Neutrophil (primary cell): Measurements from ENCODE around the gene TLE3.

Source experiments
- H3K27ac ChIP-seq: fragments of 200-600 bp; sonication (generic); 2 replicates; pipeline ENCODE4 v1.5.1; 2016; ENCODE audit warnings: mild to moderate bottlenecking, moderate library complexity
- H3K27me3 ChIP-seq: fragments of 200-600 bp; sonication (generic); 2 replicates; pipeline ENCODE4 v1.6.0; 2016; ENCODE audit warnings: mild to moderate bottlenecking
- H3K36me3 ChIP-seq: fragments of 200-600 bp; sonication (generic); 2 replicates; pipeline ENCODE4 v1.5.1; 2017
- H3K4me1 ChIP-seq, 2 experiments: fragments of 200-600 bp in 1 of 2; sonication (generic) in 1 of 2; 1 replicate in 1 of 2; 2 replicates in 1 of 2; pipeline versions ENCODE4 v1.5.1 to v1.6.1; 2013 to 2016; ENCODE audit warnings: low read depth in 1 of 2, low read length in 1 of 2, mild to moderate bottlenecking in 1 of 2, moderate library complexity in 1 of 2; ENCODE audit not compliant: control insufficient read depth in 1 of 2, insufficient read depth in 1 of 2
- H3K4me3 ChIP-seq, 2 experiments: fragments of 200-600 bp in 1 of 2; sonication (generic) in 1 of 2; 1 replicate in 1 of 2; 2 replicates in 1 of 2; pipeline ENCODE4 v1.5.1; 2013 to 2016; ENCODE audit warnings: low read depth in 1 of 2, low read length in 1 of 2, mild to moderate bottlenecking in 1 of 2, moderate library complexity in 1 of 2
- H3K9me3 ChIP-seq: fragments of 200-600 bp; sonication (generic); 2 replicates; pipeline ENCODE4 v1.5.1; 2016
- CTCF ChIP-seq: fragments of 200-600 bp; sonication (generic); IDR thresholded peaks from 2 replicates; pipeline ENCODE4 v1.5.1; 2016; ENCODE audit warnings: antibody characterized with exemption

Gene TLE3

GRCh38 chr15:70121624-70122302, 24.0 kb upstream of the TLE3 start:
- Histone ChIP-seq H3K4me1 (peaks cover 22 to 29% of the 10 kb centered on the region in 2 experiments), H3K27me3 (no peaks in the 10 kb centered on the region), H3K27ac (no peak overlapping the region), H3K4me3 (no peak overlapping the region), H3K36me3 (no peaks in the 10 kb centered on the region), H3K9me3 (no peaks in the 10 kb centered on the region)
- no peak for TF ChIP-seq CTCF

- no peak overlapping the region for H3K27ac ChIP-seq
- no peaks in the 10 kb centered on the region for H3K27me3 ChIP-seq
- no peaks in the 10 kb centered on the region for H3K9me3 ChIP-seq
- no peak for TF ChIP-seq CTCF
- no peaks in the 10 kb centered on the region for H3K36me3 ChIP-seq
- peaks cover 16 to 22% of the 10 kb centered on the region in 2 experiments for H3K4me1 ChIP-seq
- H3K4me3 ChIP-seq = no peak overlapping the region
Measured at GRCh38 chr15:70120958-70121623, 23.4 kb upstream of the TLE3 start.

GRCh38 chr15:70119911-70120508, 22.3 kb upstream of the TLE3 start:
- no peak for TF ChIP-seq CTCF
- H3K4me3 ChIP-seq = no peak overlapping the region
- H3K27me3 ChIP-seq = no peaks in the 10 kb centered on the region
- H3K27ac ChIP-seq = no peak overlapping the region
- H3K4me1 ChIP-seq = peaks cover 16 to 24% of the 10 kb centered on the region in 2 experiments
- no peaks in the 10 kb centered on the region for H3K9me3 ChIP-seq
- H3K36me3 ChIP-seq = no peaks in the 10 kb centered on the region

GRCh38 chr15:70118599-70118998, 20.9 kb upstream of the TLE3 start:
- Histone ChIP-seq H3K4me3 (no peak overlapping the region), H3K27me3 (no peaks in the 10 kb centered on the region), H3K4me1 (peaks cover 30 to 38% of the 10 kb centered on the region in 2 experiments), H3K27ac (no peak overlapping the region), H3K9me3 (no peaks in the 10 kb centered on the region), H3K36me3 (no peaks in the 10 kb centered on the region)
- TF ChIP-seq CTCF = no peak

GRCh38 chr15:70116317-70116716, 18.6 kb upstream of the TLE3 start:
- no peak for TF ChIP-seq CTCF
- no peaks in the 10 kb centered on the region for H3K36me3 ChIP-seq
- peaks cover 46 to 55% of the 10 kb centered on the region in 2 experiments for H3K4me1 ChIP-seq
- H3K27me3 ChIP-seq = no peaks in the 10 kb centered on the region
- no peak overlapping the region for H3K27ac ChIP-seq
- no peak overlapping the region for H3K4me3 ChIP-seq
- H3K9me3 ChIP-seq = no peaks in the 10 kb centered on the region
